Aorta (tissue), 5 donors: ENCODE results near the gene EPN2. TPM values are rescaled to one million over a fixed set of nuclear protein-coding genes. Genes with fewer than 3 reads are reported as not detected.

Source experiments
- ATAC-seq: fragments of 200-7000 bp; cut with Tn5 transposase; one replicate; pipeline ENCODE4 v1.9.1; 2022; ENCODE audit warnings: moderate library complexity; ENCODE audit not compliant: low FRiP score
- DNase-seq, 2 donors: peaks; one replicate each; pipeline ENCODE4 v3.0.0-alpha.2; 2020
- H3K27ac ChIP-seq, 2 donors: one replicate each; pipeline ENCODE4 v1.5.1; 2013; ENCODE audit warnings: low read length in 2 of 2, mild to moderate bottlenecking in 2 of 2, moderate library complexity in 2 of 2, control low read depth in 1 of 2, inconsistent platforms in 1 of 2, low read depth in 1 of 2
- H3K27me3 ChIP-seq, 2 donors: one replicate each; pipeline ENCODE4 v1.6.1; 2013; ENCODE audit warnings: control low read depth in 1 of 2, low read length in 1 of 2, mild to moderate bottlenecking in 1 of 2, moderate library complexity in 1 of 2; ENCODE audit not compliant: insufficient read depth in 2 of 2, control insufficient read depth in 1 of 2
- H3K36me3 ChIP-seq, 2 donors: one replicate each; pipeline ENCODE4 v1.6.1; 2013; ENCODE audit warnings: control low read depth in 1 of 2, low read length in 1 of 2, mild to moderate bottlenecking in 1 of 2; ENCODE audit not compliant: insufficient read depth in 2 of 2, control insufficient read depth in 1 of 2
- H3K4me1 ChIP-seq, 2 donors: one replicate each; pipeline ENCODE4 v1.6.1; 2013; ENCODE audit warnings: low read length in 2 of 2, control low read depth in 1 of 2, mild to moderate bottlenecking in 1 of 2, moderate library complexity in 1 of 2; ENCODE audit not compliant: insufficient read depth in 2 of 2, control insufficient read depth in 1 of 2
- H3K4me3 ChIP-seq, 2 donors: one replicate each; pipeline ENCODE4 v1.5.1; 2013; ENCODE audit warnings: low read length in 2 of 2, control low read depth in 1 of 2, mild to moderate bottlenecking in 1 of 2
- H3K9me3 ChIP-seq: one replicate; pipeline ENCODE4 v1.6.1; 2013; ENCODE audit warnings: mild to moderate bottlenecking, low read length; ENCODE audit not compliant: control insufficient read depth
- WGBS, 2 donors: extraction: QIAGEN DNeasy Blood & Tissue Kit; methylation state at CpG; one replicate each; pipeline ENCODE4 v1.1.7; 2013; 5-methylcytosine and 5-hydroxymethylcytosine counted together
- intact Hi-C, 2 donors: fragments of 100-400 bp; cut with DNase I; formaldehyde crosslinking; loops; one replicate each; pipeline versions ENCODE4 v1.14.2 to v1.15.0; 2022
- polyA plus RNA-seq, 2 donors: library from polyadenylated mRNA; stranded (reverse); fragments of 200-250 nt; gene quantifications; one replicate each; pipeline ENCODE4 v1.2.3, GENCODE V29; 2013
- total RNA-seq, 2 donors: library from RNA; stranded (reverse); fragmentation: NEBNext Ultra II Directional; extraction: Animal tissue kit (Norgen Biotek cat#: 25700); gene quantifications; one replicate each; pipeline ENCODE4 v1.2.1, GENCODE V29; 2021
- donor health status: healthy with polysubstance abuse.
- donor health status: Bipolar disorder and iron deficiency.
- donor health status: DM: no; HTN: no; CAD: no.
- donor health status: DM: no; HTN: no; CAD: no.
- donor health status: DM: yes; HTN: yes; CAD: no.

Gene EPN2
- total and polyA plus RNA-seq, 4 donors: 8.6 to 67.7 (median 40.1) TPM

DNA sequence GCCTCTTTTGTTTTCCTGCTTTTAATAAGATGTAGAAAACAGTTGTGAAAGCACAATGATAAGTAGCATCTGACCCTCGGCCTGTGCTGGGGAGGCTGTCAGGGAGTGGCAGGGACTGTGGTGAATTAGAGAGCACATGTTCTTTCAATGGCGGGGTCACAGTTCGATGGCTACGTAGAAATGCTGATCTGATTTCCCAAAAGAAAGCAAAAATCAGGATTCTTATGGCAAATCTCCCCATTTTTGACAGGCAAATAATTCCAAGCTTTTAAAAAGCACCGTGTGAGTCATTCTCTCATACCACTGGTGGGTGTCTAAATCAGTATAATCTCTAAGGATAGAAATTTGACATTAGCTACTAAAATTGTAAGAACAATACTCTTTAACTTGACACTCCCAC lies 137.0 kb downstream of the EPN2 start:
- Histone ChIP-seq H3K4me3 (no peak overlapping the region), H3K4me1 (no peaks in the 10 kb centered on the region), H3K27ac (no peak overlapping the region), H3K27me3 (no peaks in the 10 kb centered on the region), H3K36me3 (no peaks in the 10 kb centered on the region), H3K9me3 (no peaks in the 10 kb centered on the region)
- intact Hi-C loops: loop anchor here in 1 of 2 donors (5.0 kb wide), 1 partner anchor 33 kb away; no protein-coding TSS in a partner anchor
- DNase-seq: no peak
- 82 to 84% methylated on average over 5 of the region's 5 CpGs for WGBS, 2 donors
- no peak for ATAC-seq

DNA sequence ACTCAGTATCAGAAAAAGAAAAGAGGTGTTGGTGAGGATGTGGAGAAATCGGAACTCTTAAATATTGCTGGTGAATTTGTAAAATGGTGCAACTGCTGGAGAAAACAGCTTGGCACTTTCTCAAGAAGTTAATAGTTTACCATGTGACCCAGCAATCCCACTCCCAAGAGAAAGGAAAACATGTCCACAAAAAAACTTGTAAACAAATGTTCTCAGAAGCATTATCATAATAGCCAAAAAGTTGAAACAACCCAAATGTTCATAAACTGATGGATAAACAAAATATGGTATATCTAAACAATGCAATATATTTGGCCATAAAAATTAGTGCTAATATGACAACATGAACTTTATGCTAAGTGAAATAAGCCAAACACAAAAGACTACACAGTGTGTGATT lies 138.6 kb downstream of the EPN2 start:
- DNase-seq: no peak
- intact Hi-C loops: loop anchor here in 1 of 2 donors (5.0 kb wide), 1 partner anchor 72 kb away; no protein-coding TSS in a partner anchor
- no peak for ATAC-seq
- Histone ChIP-seq H3K9me3 (no peaks in the 10 kb centered on the region), H3K4me1 (no peaks in the 10 kb centered on the region), H3K27ac (no peak overlapping the region), H3K4me3 (no peak overlapping the region), H3K36me3 (peaks cover 0 to 2% of the 10 kb centered on the region in 2 donors), H3K27me3 (no peaks in the 10 kb centered on the region)
- 99 to 100% methylated on average over 1 of the region's 1 CpG for WGBS, 2 donors

DNA sequence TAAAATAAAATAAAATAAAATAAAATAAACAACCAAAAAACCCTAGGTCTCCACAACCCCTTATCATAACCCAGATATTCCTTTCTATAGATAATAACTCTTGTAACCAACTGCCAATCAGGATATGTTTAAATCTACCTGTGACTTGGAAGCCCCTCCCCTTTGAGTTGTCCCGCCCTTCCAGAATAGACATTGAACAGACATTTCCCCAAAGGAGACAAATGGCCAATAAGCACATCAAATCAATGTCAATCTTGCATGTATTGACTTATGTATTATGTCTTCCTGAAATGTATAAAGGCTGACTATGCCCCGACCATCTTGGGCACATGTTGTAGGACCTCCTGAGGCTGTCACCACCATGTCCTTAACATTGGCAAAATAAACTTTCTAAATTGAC lies 139.6 kb downstream of the EPN2 start:
- Histone ChIP-seq H3K4me1 (no peaks in the 10 kb centered on the region), H3K36me3 (peaks cover 0 to 5% of the 10 kb centered on the region in 2 donors), H3K4me3 (peak overlapping the region in 1 of 2 donors; percentile 38), H3K9me3 (no peaks in the 10 kb centered on the region), H3K27ac (peak overlapping the region in 1 of 2 donors; percentile 8), H3K27me3 (no peaks in the 10 kb centered on the region)
- ATAC-seq (no peak), DNase-seq (no peak)
- WGBS, 2 donors: 41 to 46% methylated on average over 2 of the region's 2 CpGs
- intact Hi-C loops: loop anchor here in 1 of 2 donors (5.0 kb wide), 1 partner anchor 70 kb away; no protein-coding TSS in a partner anchor

DNA sequence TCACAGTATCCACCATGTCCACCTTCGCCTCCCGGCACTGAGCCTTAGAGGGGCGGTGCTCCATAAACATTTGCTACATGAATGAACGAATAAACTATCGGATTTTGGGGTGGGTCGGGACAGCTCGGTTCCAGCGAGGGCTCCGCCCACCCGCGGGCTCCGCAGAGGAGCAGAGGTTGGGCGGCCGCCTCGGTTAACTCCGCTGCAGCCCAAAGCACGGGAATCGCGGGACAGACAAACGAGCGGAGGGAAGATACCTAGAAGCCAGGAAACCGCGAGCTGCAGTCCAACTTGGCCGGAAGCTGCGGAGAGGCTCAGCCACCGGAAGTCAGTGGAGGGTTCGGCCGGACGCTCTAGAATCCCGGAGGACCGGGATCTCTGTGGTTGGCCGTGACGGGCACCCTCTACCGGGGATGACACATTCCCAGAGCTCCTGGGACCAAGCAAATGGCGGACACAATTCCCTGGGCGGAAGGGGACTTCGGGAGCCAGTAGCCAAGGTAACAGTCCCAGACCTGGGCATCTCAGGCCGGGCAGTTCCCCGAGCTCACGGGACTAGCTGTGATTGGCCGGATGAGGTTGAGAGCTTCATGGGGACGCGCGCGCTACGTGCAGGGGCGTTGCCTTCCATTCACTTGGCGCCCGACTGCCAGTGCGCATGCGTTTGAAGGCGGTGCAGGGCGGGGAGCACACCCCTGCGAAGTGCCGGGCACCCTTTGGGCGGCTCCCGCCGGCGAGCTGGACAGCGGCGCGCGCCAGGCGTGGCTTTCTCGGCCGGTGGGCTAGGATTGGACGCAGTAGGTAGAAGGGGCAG lies 140.6 kb downstream of the EPN2 start:
- no peaks in the 10 kb centered on the region for H3K9me3 ChIP-seq
- peaks cover 0 to 5% of the 10 kb centered on the region in 2 donors for H3K36me3 ChIP-seq
- no peaks in the 10 kb centered on the region for H3K27me3 ChIP-seq
- intact Hi-C loops: loop anchor here in 1 of 2 donors (5.0 kb wide), 1 partner anchor 69 kb away; no protein-coding TSS in a partner anchor
- H3K27ac ChIP-seq: peak overlapping the region; percentile 54 to 83
- 0% methylated on average over 63 to 67 of the region's 67 CpGs for WGBS, 2 donors
- peak; percentile 97 for ATAC-seq
- peak; percentile 99 for DNase-seq
- peaks cover 0 to 3% of the 10 kb centered on the region in 2 donors for H3K4me1 ChIP-seq
- H3K4me3 ChIP-seq: peak overlapping the region; percentile 38 to 43

DNA sequence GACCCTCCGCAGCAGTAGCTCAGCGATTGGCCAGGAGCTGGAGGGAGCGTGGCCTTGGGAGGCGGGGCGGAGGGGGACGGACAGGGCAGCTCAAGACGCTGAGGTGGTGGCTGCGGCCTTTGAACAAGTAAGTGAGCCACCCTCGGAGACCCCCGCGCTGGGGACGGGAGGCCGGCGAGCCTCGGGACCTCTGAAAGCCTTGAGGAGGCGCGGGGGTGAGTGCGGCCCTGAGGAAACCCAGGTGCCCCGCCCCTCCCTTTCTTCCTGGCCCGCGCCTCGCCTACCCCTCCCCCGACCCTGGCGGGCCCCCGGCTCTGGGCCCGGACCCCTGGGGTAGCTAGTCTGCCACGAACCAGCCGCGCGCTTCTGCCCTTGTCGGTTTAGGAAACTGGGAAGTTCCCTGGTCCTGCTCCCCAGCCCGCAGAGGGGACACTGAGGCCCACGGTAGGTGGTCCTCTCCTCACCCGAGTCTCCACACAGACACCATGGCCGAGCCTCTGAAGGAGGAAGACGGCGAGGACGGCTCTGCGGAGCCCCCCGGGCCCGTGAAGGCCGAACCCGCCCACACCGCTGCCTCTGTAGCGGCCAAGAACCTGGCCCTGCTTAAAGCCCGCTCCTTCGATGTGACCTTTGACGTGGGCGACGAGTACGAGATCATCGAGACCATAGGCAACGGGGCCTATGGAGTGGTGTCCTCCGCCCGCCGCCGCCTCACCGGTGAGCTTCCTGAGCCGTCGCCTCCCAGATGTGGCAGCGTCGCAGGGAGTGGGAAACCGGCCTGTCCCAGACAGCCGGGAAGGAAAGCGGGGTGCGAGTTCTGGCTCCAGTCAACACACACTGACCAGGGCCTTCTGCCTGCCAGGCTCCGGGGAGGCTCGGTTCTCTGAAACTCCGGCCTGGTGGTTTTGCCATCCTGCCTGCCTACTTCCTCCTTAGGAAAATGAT lies 141.5 kb downstream of the EPN2 start, which contains the start of gene MAPK7:
Gene MAPK7 (plus strand): TSS at position 83 of the 945 bp plus-strand sequence. CDS start 403 bp downstream, at position 486.
- Histone ChIP-seq H3K27ac (peak within 1 kb of the TSS; percentile 54 to 83), H3K9me3 (no peaks in the 10 kb centered on the region), H3K27me3 (no peaks in the 10 kb centered on the region), H3K4me1 (peaks cover 0 to 3% of the 10 kb centered on the region in 2 donors), H3K36me3 (peaks cover 0 to 5% of the 10 kb centered on the region in 2 donors), H3K4me3 (peak within 1 kb of the TSS; percentile 49 to 75)
- DNase-seq (peak; percentile 54 to 78), ATAC-seq (peak; percentile 13)
- WGBS, 2 donors: 1 to 2% methylated on average over 59 to 69 of the region's 69 CpGs
- intact Hi-C loops: loop anchor here in 1 of 2 donors (5.0 kb wide), 1 partner anchor 69 kb away; no protein-coding TSS in a partner anchor

DNA sequence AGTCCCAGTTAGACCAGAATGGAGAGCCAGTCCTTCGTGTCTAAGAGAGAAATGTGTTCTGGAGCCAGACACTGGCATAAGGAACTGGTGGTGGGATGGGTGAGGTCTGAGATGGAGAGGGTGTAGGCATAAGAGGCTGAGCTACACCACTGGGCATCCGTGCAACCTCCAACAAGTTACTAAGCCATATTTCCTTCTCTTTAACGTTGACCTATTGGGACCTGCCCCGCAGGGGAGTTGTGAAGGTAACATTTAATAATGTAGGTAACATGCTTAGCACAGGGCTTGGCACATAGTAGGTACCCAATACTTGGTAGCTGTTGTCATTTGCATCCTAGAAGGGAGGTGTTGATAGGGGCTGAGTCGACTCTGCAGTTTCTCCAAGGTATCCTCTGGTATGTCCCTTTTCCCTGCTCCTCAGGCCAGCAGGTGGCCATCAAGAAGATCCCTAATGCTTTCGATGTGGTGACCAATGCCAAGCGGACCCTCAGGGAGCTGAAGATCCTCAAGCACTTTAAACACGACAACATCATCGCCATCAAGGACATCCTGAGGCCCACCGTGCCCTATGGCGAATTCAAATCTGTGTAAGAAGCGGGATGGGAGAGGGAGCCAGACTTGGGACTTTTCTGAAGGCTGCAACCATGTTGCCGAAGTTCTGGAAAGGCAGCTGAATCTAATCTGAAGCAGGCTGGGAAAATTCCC lies 142.3 kb downstream of the EPN2 start:
- H3K4me1 ChIP-seq: peaks cover 0 to 3% of the 10 kb centered on the region in 2 donors
- intact Hi-C loops: loop anchor here in 1 of 2 donors (5.0 kb wide), 1 partner anchor 68 kb away; no protein-coding TSS in a partner anchor
- peak in 1 of 2 donors; percentile 56 for DNase-seq

DNA sequence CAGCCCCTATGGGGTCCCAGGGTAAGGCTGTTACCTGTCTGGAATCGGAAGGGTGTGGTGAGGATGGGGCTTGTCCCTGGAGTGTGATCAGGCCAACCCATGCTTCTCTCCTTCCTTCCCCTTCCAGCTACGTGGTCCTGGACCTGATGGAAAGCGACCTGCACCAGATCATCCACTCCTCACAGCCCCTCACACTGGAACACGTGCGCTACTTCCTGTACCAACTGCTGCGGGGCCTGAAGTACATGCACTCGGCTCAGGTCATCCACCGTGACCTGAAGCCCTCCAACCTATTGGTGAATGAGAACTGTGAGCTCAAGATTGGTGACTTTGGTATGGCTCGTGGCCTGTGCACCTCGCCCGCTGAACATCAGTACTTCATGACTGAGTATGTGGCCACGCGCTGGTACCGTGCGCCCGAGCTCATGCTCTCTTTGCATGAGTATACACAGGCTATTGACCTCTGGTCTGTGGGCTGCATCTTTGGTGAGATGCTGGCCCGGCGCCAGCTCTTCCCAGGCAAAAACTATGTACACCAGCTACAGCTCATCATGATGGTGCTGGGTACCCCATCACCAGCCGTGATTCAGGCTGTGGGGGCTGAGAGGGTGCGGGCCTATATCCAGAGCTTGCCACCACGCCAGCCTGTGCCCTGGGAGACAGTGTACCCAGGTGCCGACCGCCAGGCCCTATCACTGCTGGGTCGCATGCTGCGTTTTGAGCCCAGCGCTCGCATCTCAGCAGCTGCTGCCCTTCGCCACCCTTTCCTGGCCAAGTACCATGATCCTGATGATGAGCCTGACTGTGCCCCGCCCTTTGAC lies 143.5 kb downstream of the EPN2 start:
- Histone ChIP-seq H3K36me3 (peaks cover 0 to 5% of the 10 kb centered on the region in 2 donors), H3K4me1 (peaks cover 0 to 8% of the 10 kb centered on the region in 2 donors), H3K4me3 (no peak overlapping the region), H3K9me3 (no peaks in the 10 kb centered on the region), H3K27me3 (no peaks in the 10 kb centered on the region), H3K27ac (no peak overlapping the region)
- 85% methylated on average over 29 of the region's 29 CpGs for WGBS, 2 donors
- intact Hi-C loops: no loop called here
- ATAC-seq: no peak
- peak in 1 of 2 donors; percentile 59 for DNase-seq

More for the DNA sequence above, 142.3 kb downstream of the EPN2 start:
- H3K36me3 ChIP-seq: peaks cover 0 to 5% of the 10 kb centered on the region in 2 donors
- no peaks in the 10 kb centered on the region for H3K9me3 ChIP-seq
- ATAC-seq: no peak
- H3K27me3 ChIP-seq: no peaks in the 10 kb centered on the region
- 64 to 66% methylated on average over 13 of the region's 13 CpGs for WGBS, 2 donors
- peak overlapping the region in 1 of 2 donors; percentile 43 for H3K27ac ChIP-seq
- H3K4me3 ChIP-seq: peak overlapping the region in 1 of 2 donors; percentile 75
